PC-3 (cell line): Measurements from ENCODE around the gene EFCC1.

Source experiments
- EZH2 ChIP-seq: fragments of 300-600 bp; sonication (generic); IDR thresholded peaks from one replicate; pipeline ENCODE4 v1.6.1; 2017; ENCODE audit warnings: antibody characterized with exemption, mild to moderate bottlenecking, low read length; ENCODE audit not compliant: unreplicated experiment
- EZH2phosphoT487 ChIP-seq: fragments of 300-600 bp; sonication (generic); IDR thresholded peaks from 2 replicates; pipeline ENCODE4 v1.6.1; 2018; ENCODE audit warnings: mild to moderate bottlenecking, antibody characterized with exemption, low read length, borderline replicate concordance
- TF ChIP-seq, protein P1 (sequence below): fragments of 300-600 bp; sonication (generic); conservative IDR thresholded peaks from 2 replicates; pipeline ENCODE4 v1.5.1; 2017; ENCODE audit warnings: antibody characterized with exemption, low read depth, mild to moderate bottlenecking, low read length

DNA sequence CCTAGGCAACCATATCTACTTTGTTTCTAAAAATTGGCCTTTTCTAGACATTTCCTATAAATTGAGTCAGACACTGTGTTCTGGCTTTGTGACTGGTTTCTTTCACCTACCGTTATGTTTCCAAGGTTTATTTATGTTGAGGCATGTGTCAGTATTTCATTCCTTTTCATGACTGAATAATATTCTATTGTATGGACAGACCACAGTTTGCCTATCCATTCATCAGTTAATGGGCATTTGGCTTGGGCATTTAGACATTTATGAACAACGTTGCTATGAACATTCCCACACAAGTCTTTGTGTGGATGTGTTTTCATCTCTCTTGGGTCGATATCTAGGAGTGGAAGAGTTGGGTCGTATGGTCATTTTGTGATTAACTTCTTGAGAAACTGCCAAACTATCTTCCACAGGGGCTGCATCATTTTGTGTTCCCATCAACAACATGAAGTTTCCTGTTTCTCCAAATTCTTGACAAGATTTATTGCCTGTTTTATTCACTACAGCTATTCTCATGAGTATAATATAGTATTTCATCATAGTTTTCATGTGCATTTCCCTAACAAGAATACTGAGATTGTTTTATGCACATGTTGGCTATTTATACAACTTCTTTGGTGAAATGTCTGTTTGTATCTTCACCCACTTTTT, 3.5 kb upstream of the EFCC1 start:
- TF ChIP-seq, protein P1, sequence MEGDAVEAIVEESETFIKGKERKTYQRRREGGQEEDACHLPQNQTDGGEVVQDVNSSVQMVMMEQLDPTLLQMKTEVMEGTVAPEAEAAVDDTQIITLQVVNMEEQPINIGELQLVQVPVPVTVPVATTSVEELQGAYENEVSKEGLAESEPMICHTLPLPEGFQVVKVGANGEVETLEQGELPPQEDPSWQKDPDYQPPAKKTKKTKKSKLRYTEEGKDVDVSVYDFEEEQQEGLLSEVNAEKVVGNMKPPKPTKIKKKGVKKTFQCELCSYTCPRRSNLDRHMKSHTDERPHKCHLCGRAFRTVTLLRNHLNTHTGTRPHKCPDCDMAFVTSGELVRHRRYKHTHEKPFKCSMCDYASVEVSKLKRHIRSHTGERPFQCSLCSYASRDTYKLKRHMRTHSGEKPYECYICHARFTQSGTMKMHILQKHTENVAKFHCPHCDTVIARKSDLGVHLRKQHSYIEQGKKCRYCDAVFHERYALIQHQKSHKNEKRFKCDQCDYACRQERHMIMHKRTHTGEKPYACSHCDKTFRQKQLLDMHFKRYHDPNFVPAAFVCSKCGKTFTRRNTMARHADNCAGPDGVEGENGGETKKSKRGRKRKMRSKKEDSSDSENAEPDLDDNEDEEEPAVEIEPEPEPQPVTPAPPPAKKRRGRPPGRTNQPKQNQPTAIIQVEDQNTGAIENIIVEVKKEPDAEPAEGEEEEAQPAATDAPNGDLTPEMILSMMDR: no peak
- no peak for TF ChIP-seq EZH2phosphoT487
- no peak for TF ChIP-seq EZH2
